K562 (cell line): ENCODE data around the gene NLGN3.

ENCODE experiments used
- CHD1 ChIP-seq: fragments of 200-600 bp; sonication (generic); IDR thresholded peaks from one replicate; pipeline ENCODE4 v1.6.1; 2012; ENCODE audit warnings: mild to moderate bottlenecking, moderate library complexity, low read length, inconsistent platforms
- CTCF ChIP-seq, 3 experiments: IDR thresholded peaks in 2 of 3; conservative IDR thresholded peaks in 1 of 3; 2 replicates each; pipeline ENCODE4 v1.5.1; 2011 to 2012; ENCODE audit warnings: low read length in 3 of 3, mild to moderate bottlenecking in 3 of 3, control low read depth in 2 of 3, improper control_type of control experiment in 1 of 3, inconsistent platforms in 1 of 3, low read depth in 1 of 3, mixed read lengths in 1 of 3, moderate library complexity in 1 of 3; ENCODE audit not compliant: insufficient read depth in 2 of 3
- E2F1 ChIP-seq: sonication (generic); formaldehyde crosslinking; IDR thresholded peaks from 2 replicates; pipeline ENCODE4 v1.8.1; 2023; ENCODE audit warnings: mild to moderate bottlenecking, missing genetic modification reagents, moderate library complexity
- E2F4 ChIP-seq: sonication (generic); formaldehyde crosslinking; IDR thresholded peaks from 2 replicates; pipeline ENCODE4 v1.8.0; 2022; ENCODE audit warnings: mild to moderate bottlenecking, low read depth, missing genetic modification reagents
- EP300 ChIP-seq: IDR thresholded peaks from 2 replicates; pipeline ENCODE4 v1.6.1; 2012; ENCODE audit warnings: low read length, improper control_type of control experiment
- HNRNPUL1 ChIP-seq: fragments of 200-400 bp; formaldehyde crosslinking; IDR thresholded peaks from 2 replicates; pipeline ENCODE4 v1.6.1; 2017; ENCODE audit warnings: low read length
- POLR2A ChIP-seq: fragments of 450-650 bp; conservative IDR thresholded peaks from 2 replicates; pipeline ENCODE4 v1.6.1; 2016
- SIN3A ChIP-seq, 2 experiments: fragments of 150-350 bp in 1 of 2; IDR thresholded peaks; 2 replicates each; pipeline ENCODE4 v1.6.1; 2011 to 2016; ENCODE audit warnings: borderline replicate concordance in 2 of 2, low read depth in 2 of 2, low read length in 2 of 2, mild to moderate bottlenecking in 2 of 2, moderate library complexity in 2 of 2; ENCODE audit not compliant: control insufficient read depth in 1 of 2
- SMARCA5 ChIP-seq: fragments of 450-650 bp; IDR thresholded peaks from 2 replicates; pipeline ENCODE4 v1.6.1; 2016
- TCFL5 ChIP-seq: fragments of 250-450 bp; sonication (Bioruptor Pico); conservative IDR thresholded peaks from 2 replicates; pipeline ENCODE4 v1.6.1; 2021; ENCODE audit warnings: mild to moderate bottlenecking, moderate library complexity, matching md5 sums
- TRIM24 ChIP-seq, 2 experiments: fragments of 450-650 bp; IDR thresholded peaks; 2 replicates each; pipeline ENCODE4 v1.6.1; 2016
- U2AF2 ChIP-seq: fragments of 200-400 bp; formaldehyde crosslinking; optimal IDR thresholded peaks from 2 replicates; pipeline ENCODE3; 2017; ENCODE audit warnings: low read depth, mild to moderate bottlenecking, low read length
- ZBTB34 ChIP-seq: fragments of 250-450 bp; sonication (Bioruptor Pico); IDR thresholded peaks from 2 replicates; pipeline ENCODE4 v1.8.0; 2021; ENCODE audit warnings: mild to moderate bottlenecking, moderate library complexity

GRCh38 chrX:71105628-71106027 lies 39.0 kb upstream of the NLGN3 start:
- TF ChIP-seq SIN3A (IDR thresholded peaks at IDR 0.05; ENCODE audit: borderline replicate concordance in 2 of 2, control insufficient read depth in 1 of 2, low read depth in 2 of 2, low read length in 2 of 2) (no peak), TRIM24 (IDR thresholded peaks at IDR 0.05) (no peak), U2AF2 (no peak), ZBTB34 (CRISPR knock-in tag) (no peak), POLR2A (no peak), E2F1 (CRISPR knock-in tag) (no peak), EP300 (no peak), E2F4 (CRISPR knock-in tag) (no peak), CHD1 (no peak), CTCF (IDR thresholded peaks at IDR 0.05 in 2 of 3, conservative IDR thresholded peaks at IDR 0.05 in 1 of 3; ENCODE audit: insufficient read depth in 2 of 3, low read depth in 1 of 3, low read length in 3 of 3) (no peak), TCFL5 (no peak), HNRNPUL1 (no peak), SMARCA5 (no peak)
